BJ (cell line): ENCODE data around the gene MRPL40. TPM values are rescaled to one million over a fixed set of nuclear protein-coding genes. Genes with fewer than 3 reads are reported as not detected.

ENCODE experiments used
- CTCF ChIA-PET: fragments of 350-600 bp; formaldehyde crosslinking; extraction: SDS; loops from one replicate; lab custom pipeline; 2021; ENCODE audit warnings: antibody characterized with exemption, inconsistent platforms; lab: Yijun Ruan, JAX
- POLR2A ChIA-PET: fragments of 300-600 bp; sonication (Branson Sonifier 250); formaldehyde crosslinking; extraction: SDS; loops from one replicate; lab custom pipeline; 2021; ENCODE audit warnings: antibody characterized with exemption; lab: Charles Lee
- DNase-seq: peaks from one replicate; pipeline ENCODE4 v3.0.0-alpha.2; 2011; ENCODE audit warnings: low read depth
- H3K27me3 ChIP-seq: 2 replicates; pipeline ENCODE4 v1.6.0; 2011; ENCODE audit warnings: low read length; ENCODE audit not compliant: control insufficient read depth, insufficient read depth
- H3K36me3 ChIP-seq: 2 replicates; pipeline ENCODE4 v1.5.1; 2011; ENCODE audit warnings: low read length; ENCODE audit not compliant: control insufficient read depth, insufficient read depth
- H3K4me3 ChIP-seq: 2 replicates; pipeline ENCODE4 v1.5.1; 2011; ENCODE audit warnings: low read depth, mild to moderate bottlenecking, control low read depth, low read length
- CTCF ChIP-seq: IDR thresholded peaks from 2 replicates; pipeline ENCODE4 v1.5.1; 2011; ENCODE audit warnings: low read depth, mild to moderate bottlenecking, control low read depth, inconsistent platforms, low read length, moderate library complexity; ENCODE audit not compliant: insufficient read depth
- polyA plus RNA-seq: library from polyadenylated mRNA; depleted of rRNA; stranded (reverse); fragments of >200 nt; gene quantifications from 2 replicates; pipeline ENCODE4 v1.2.3, GENCODE V29; 2011

Gene MRPL40
- polyA plus RNA-seq, 1 experiment: 35.5 TPM

- H3K27me3 ChIP-seq: no peaks in the 10 kb centered on the region
- no peak overlapping the region for H3K4me3 ChIP-seq
- no peak for TF ChIP-seq CTCF
- CTCF ChIA-PET: no interaction called here
- H3K36me3 ChIP-seq: peaks cover 38% of the 10 kb centered on the region
- DNase-seq: no peak
- POLR2A ChIA-PET: no interaction called here
Measured at GRCh38 chr22:19471572-19471971, 39.2 kb downstream of the MRPL40 start.

- POLR2A ChIA-PET: no interaction called here
- CTCF ChIA-PET: interaction anchor here (1.4 to 3.3 kb wide), 2 partner anchors 8 to 158 kb away, joined by 5 to 18 read pairs; no protein-coding TSS in a partner anchor
- no peaks in the 10 kb centered on the region for H3K27me3 ChIP-seq
- no peak for TF ChIP-seq CTCF
- H3K36me3 ChIP-seq: peaks cover 36% of the 10 kb centered on the region
- DNase-seq: no peak
- H3K4me3 ChIP-seq: no peak overlapping the region
Measured at GRCh38 chr22:19472233-19472632, 39.9 kb downstream of the MRPL40 start.

DNA sequence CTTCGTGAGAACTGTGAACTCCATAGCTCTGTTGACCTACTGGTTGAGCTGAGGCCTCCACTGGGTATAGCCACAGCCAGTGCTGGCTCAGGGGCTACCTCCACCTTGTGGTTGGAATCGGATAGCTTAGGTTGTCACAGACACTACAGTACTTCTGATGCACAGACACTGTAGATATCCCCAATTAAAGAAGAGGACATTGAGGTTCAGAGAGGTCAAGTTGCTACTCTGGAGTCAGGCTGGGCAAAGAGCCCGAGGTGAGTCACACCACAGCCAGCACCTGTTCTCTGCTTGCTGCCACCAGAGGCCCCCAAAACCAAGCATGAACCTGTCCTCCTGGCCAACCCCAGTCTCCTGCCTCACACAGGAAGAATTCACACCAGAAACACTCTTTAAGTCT lies 41.2 kb downstream of the MRPL40 start:
- ChIA-PET POLR2A (no interaction called here), CTCF (interaction anchor here (1.2 to 3.3 kb wide), 3 partner anchors 9 to 157 kb away, joined by 3 to 18 read pairs (median 5); no protein-coding TSS in a partner anchor)
- no peak overlapping the region for H3K4me3 ChIP-seq
- H3K27me3 ChIP-seq: no peaks in the 10 kb centered on the region
- H3K36me3 ChIP-seq: peaks cover 30% of the 10 kb centered on the region
- TF ChIP-seq CTCF: no peak; the same call in 1 of the 2 replicates
- no peak for DNase-seq

- peaks cover 17% of the 10 kb centered on the region for H3K36me3 ChIP-seq
- TF ChIP-seq CTCF: no peak
- no peaks in the 10 kb centered on the region for H3K27me3 ChIP-seq
- ChIA-PET CTCF (no interaction called here), POLR2A (no interaction called here)
- DNase-seq: no peak
- no peak overlapping the region for H3K4me3 ChIP-seq
Measured at GRCh38 chr22:19476023-19476422, 43.7 kb downstream of the MRPL40 start.

- Histone ChIP-seq H3K36me3 (peaks cover 6% of the 10 kb centered on the region), H3K27me3 (no peaks in the 10 kb centered on the region), H3K4me3 (peak overlapping the region; percentile 89)
- ChIA-PET CTCF (interaction anchor here (0.7 to 1.4 kb wide), 6 partner anchors 9 to 333 kb away, joined by 3 to 5 read pairs (median 4); partner anchors contain the start of gene ESS2), POLR2A (no interaction called here)
- TF ChIP-seq CTCF: peak; percentile 39
- DNase-seq: no peak
Measured at GRCh38 chr22:19477321-19478044, 45.1 kb downstream of the MRPL40 start.
